H54 (cell line): ENCODE measurements around the gene TRAPPC2.

ENCODE experiments used
- DNase-seq: peaks from one replicate; pipeline ENCODE4 v3.0.0; 2011; ENCODE audit warnings: low spot score, mixed read lengths; ENCODE audit not compliant: insufficient read length
- FAIRE-seq: peaks from 3 replicates; lab custom pipeline; 2011; peaks lifted over from hg19 to GRCh38; lab: Jason Lieb, UNC
- POLR2A ChIP-seq: IDR thresholded peaks from 2 replicates; pipeline ENCODE4 v1.6.1; 2011; ENCODE audit warnings: low read depth, mild to moderate bottlenecking, low read length

The TRAPPC2 gene

GRCh38 chrX:13721819-13722519 lies 12.5 kb downstream of the TRAPPC2 start:
- DNase-seq (no peak), FAIRE-seq (no peak)
- TF ChIP-seq POLR2A: no peak

DNA sequence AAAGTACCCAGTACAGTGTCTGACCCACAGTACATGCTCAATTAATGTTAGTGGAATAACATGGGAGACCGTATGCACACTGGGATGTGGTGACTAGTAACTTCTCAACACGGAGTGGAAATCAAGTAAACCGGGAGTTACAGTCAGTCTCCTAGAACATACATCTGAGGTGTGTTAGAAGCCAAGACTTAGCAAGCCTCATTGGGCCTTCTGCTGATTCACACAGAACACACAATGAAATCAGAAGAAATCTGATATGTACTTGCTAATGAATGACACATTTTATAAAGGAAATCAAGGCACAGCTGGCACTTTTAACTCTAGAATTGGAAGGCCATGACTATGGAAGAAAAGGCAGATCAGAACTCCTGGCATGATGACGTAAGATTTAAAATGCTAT lies 13.0 kb downstream of the TRAPPC2 start:
- TF ChIP-seq POLR2A: no peak
- FAIRE-seq: no peak
- DNase-seq: no peak

GRCh38 chrX:13719192-13719856 lies 15.1 kb downstream of the TRAPPC2 start:
- DNase-seq (no peak), FAIRE-seq (no peak)
- TF ChIP-seq POLR2A: no peak

DNA sequence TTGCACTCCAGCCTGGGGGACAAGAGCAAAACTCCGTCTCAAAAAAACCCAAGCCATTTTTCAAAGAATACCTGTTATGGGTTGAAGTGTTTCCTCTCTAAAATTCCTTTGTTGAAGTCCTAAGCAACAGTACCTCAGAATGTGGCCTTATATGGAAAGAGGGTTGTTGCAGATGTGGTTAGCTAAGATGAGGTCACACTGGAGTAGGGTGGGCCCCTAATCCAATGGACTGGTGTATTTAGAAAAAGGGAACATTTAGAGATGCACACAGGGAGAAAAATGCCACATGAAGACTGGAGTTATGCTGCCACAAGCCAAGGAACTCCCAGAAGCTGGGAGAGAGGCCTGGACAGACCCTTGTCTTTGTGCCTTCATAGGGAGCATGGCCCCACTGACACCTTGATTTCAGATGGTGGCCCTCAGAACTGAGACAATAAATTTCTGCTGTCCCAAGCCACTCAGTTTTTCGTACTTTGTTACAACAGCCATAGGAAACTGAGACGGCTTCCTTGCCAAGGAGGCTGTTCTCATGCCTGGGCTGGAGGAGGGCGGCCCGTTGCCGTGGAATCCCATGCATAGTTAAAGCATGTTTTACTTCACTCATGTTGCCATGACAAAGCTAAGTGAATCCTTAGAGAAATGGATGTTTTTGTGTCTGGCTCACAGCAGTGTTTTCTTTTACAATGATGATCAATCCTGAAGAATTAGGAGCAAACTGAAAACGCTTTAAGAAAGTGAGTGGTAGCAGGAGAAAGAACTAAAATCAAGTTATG lies 16.5 kb downstream of the TRAPPC2 start:
- no peak for DNase-seq
- TF ChIP-seq POLR2A: no peak
- no peak for FAIRE-seq

- FAIRE-seq (no peak), DNase-seq (no peak)
- no peak for TF ChIP-seq POLR2A
Observed at GRCh38 chrX:13716905-13717304, 17.5 kb downstream of the TRAPPC2 start.

DNA sequence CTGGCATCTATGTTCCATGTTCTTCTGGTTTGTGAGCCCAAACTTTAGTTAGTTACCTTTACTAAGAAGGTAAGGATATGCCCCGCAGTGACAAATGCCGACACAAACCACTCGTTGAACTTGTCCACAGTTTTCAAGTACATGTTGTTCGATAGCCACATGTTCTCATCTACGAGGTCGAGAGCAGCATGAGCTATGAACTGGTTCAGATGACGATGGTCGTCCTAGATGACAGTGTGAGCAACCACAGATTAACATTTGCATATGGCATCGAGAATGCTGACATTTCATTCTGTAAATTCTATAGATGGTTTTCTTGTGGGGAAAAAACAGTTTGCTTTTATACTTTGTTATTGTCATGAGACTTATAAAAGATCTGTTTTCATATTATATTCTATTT lies 18.0 kb downstream of the TRAPPC2 start:
- no peak for TF ChIP-seq POLR2A
- FAIRE-seq (no peak), DNase-seq (no peak)

DNA sequence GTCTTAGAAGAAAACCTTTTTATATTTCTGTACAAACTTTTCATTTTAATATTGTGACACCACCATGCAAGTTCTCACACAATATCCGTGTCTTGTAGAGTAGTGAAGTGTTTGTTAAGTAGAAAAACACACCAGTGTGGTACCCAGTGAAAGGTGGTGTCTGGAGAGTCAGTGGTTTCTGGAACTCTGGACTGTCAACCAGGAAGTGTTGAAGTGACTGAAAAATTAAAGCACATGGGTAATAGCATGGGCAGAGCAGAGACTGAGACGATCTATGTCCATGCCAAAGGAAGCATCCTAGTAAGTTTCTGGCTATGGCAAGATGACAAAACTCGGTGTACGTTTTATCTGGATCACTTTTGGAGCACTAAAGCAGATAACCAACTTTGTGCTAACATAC lies 23.3 kb downstream of the TRAPPC2 start:
- no peak for FAIRE-seq
- TF ChIP-seq POLR2A: no peak
- DNase-seq: no peak

- no peak for DNase-seq
- FAIRE-seq: no peak
- TF ChIP-seq POLR2A: no peak
Observed at GRCh38 chrX:13703589-13703988, 30.8 kb downstream of the TRAPPC2 start.

DNA sequence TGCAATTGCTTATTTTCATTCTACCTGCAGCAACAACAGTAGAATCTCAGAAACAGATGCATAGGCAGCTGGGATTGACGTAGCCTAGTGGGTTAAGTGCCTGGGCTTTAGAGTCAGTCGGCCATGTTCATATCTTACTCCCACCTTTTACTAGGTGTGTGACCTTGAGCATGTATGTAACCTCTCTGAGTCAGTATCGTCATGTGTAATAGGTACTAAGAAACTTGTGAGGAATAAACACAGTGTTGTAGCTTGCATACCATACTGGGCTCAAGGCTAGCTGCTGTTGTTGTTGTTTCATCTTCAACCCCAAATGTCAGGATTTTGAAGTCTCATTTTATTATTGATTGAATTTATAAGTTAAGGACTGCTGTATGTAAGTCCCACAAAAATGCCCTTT lies 31.3 kb downstream of the TRAPPC2 start:
- no peak for TF ChIP-seq POLR2A
- FAIRE-seq (no peak), DNase-seq (no peak)

- DNase-seq: no peak
- FAIRE-seq: no peak
- TF ChIP-seq POLR2A: no peak
Observed at GRCh38 chrX:13702111-13702789, 32.2 kb downstream of the TRAPPC2 start.

DNA sequence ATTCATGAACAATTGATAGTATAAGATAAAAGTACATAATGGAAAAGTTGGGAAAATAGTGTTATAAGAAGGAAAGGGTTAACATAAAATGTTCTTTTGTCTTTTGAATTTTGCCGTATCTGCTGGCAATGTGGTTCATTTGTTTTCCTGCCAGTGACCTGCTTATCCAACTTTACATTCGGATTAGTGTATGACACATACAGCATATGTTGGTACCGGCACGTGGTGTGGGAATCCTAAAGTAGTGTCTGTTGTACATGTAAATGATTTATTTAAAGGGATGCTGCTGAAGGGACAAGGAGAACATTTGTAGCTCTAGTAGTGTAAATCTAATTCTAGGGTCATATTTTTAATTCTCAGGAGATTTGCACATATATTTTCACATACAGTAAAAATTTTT lies 34.0 kb downstream of the TRAPPC2 start:
- no peak for DNase-seq
- TF ChIP-seq POLR2A: no peak
- no peak for FAIRE-seq

DNA sequence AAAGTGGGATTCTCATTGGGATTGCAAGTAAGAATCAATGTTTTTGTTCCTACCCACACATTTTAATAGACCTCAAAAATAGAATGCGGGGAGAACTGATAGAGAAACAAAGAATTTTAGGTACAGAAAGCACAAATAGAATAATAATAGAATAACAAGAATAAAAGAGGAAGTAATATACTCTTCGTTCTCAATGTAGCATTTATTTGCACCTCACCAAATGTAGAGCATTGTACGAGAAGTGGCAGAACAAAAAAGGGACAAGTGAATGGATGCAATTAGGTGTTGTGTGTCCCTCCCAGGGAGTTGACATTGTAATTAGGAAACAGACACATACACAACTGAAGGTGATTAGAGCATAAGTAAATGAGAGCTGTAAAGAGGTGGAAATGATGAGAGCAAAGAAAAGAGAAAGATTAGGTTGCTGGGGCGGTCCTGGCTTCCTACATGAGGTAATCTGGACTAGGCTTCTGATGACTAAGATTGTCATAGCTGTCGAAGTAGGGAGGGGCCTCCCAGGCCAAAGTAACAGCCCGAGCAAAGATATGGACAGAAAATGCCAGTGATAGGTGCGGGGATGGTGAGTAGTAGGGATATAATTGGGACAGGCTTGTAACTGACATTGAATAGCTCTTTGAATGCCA lies 35.1 kb downstream of the TRAPPC2 start:
- TF ChIP-seq POLR2A: no peak
- no peak for FAIRE-seq
- no peak for DNase-seq

- no peak for TF ChIP-seq POLR2A
- FAIRE-seq: no peak
- DNase-seq: no peak
Observed at GRCh38 chrX:13698432-13698831, 36.0 kb downstream of the TRAPPC2 start.
